ENCODE data around the gene DENND4C.

DENND4C gene

GRCh38 chr9:19270421-19270949 lies 40.0 kb downstream of the DENND4C start:
- no peak for DNase-seq

GRCh38 chr9:19271081-19271480 lies 40.6 kb downstream of the DENND4C start:
- no peak for DNase-seq

GRCh38 chr9:19281801-19282200 lies 51.3 kb downstream of the DENND4C start:
- DNase-seq: no peak

GRCh38 chr9:19283072-19283710 lies 52.7 kb downstream of the DENND4C start:
- DNase-seq: no peak

GRCh38 chr9:19284729-19285128 lies 54.2 kb downstream of the DENND4C start:
- no peak for DNase-seq

- DNase-seq: no peak
Measured at GRCh38 chr9:19286634-19287188, 56.2 kb downstream of the DENND4C start.

- DNase-seq: no peak
Measured at GRCh38 chr9:19288081-19288480, 57.6 kb downstream of the DENND4C start.

GRCh38 chr9:19290103-19290502 lies 59.6 kb downstream of the DENND4C start:
- no peak for DNase-seq

- no peak for DNase-seq
Measured at GRCh38 chr9:19294219-19294618, 63.7 kb downstream of the DENND4C start.

- no peak for DNase-seq
Measured at GRCh38 chr9:19298436-19299000, 68.0 kb downstream of the DENND4C start.

- no peak for DNase-seq
Measured at GRCh38 chr9:19303216-19303615, 72.7 kb downstream of the DENND4C start.

GRCh38 chr9:19306568-19306967 lies 76.1 kb downstream of the DENND4C start:
- no peak for DNase-seq

GRCh38 chr9:19310246-19310645 lies 79.8 kb downstream of the DENND4C start:
- DNase-seq: no peak

GRCh38 chr9:19313573-19313972 lies 83.1 kb downstream of the DENND4C start:
- DNase-seq: no peak

GRCh38 chr9:19320495-19320894 lies 90.0 kb downstream of the DENND4C start:
- DNase-seq: no peak

GRCh38 chr9:19331877-19332276 lies 101.4 kb downstream of the DENND4C start:
- no peak for DNase-seq

GRCh38 chr9:19336166-19336565 lies 105.7 kb downstream of the DENND4C start:
- no peak for DNase-seq

- DNase-seq: no peak
Measured at GRCh38 chr9:19342947-19343346, 112.5 kb downstream of the DENND4C start.

- no peak for DNase-seq
Measured at GRCh38 chr9:19358701-19359100, 128.2 kb downstream of the DENND4C start.

GRCh38 chr9:19369107-19369506 lies 138.6 kb downstream of the DENND4C start:
- no peak for DNase-seq

- DNase-seq: no peak
Measured at GRCh38 chr9:19371942-19372341, 141.4 kb downstream of the DENND4C start.

- DNase-seq: no peak
Measured at GRCh38 chr9:19372567-19372966, 142.1 kb downstream of the DENND4C start.

GRCh38 chr9:19373527-19373926 lies 143.0 kb downstream of the DENND4C start:
- no peak for DNase-seq

- DNase-seq: no peak
Measured at GRCh38 chr9:19375538-19375937, 145.0 kb downstream of the DENND4C start.

- DNase-seq: no peak
Measured at GRCh38 chr9:19376931-19377330, 146.4 kb downstream of the DENND4C start.
